Measurements from ENCODE around the gene LMO7. TPM values are rescaled to one million over a fixed set of nuclear protein-coding genes. Genes with fewer than 3 reads are reported as not detected.

Gene LMO7
- total and polyA plus RNA-seq, 8 donors, result 17.1 to 214 (median 72.4) TPM

DNA sequence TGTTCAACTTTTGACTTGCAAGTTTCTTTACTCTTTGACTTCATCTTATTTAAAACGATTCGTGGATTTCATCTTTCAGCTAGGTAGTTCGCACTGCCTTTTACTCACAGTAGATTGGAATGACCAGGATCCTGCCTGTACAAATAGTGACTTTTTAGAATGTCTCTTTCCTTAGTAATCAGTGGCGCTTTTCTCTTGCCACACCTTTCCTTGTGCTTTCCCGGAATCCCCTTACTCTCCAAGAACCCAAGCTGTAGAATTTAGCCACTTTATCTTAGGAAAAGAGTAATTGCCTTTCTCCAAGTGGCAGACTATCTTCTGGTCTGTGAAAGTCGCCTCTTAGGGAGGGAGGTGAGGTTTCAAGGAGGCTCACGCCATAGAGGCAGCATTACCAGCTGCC is 123.4 kb downstream of the LMO7 start:
- H3K4me3 ChIP-seq, result no peak overlapping the region
- no peaks in the 10 kb centered on the region for H3K36me3 ChIP-seq
- peak overlapping the region; percentile 70 to 92 (median 82) for H3K27ac ChIP-seq
- peaks cover 0 to 32% (median 13%) of the 10 kb centered on the region in 4 donors for H3K4me1 ChIP-seq
- no peak for TF ChIP-seq POLR2AphosphoS5 (IDR thresholded peaks at IDR 0.05)
- TF ChIP-seq, protein P1, sequence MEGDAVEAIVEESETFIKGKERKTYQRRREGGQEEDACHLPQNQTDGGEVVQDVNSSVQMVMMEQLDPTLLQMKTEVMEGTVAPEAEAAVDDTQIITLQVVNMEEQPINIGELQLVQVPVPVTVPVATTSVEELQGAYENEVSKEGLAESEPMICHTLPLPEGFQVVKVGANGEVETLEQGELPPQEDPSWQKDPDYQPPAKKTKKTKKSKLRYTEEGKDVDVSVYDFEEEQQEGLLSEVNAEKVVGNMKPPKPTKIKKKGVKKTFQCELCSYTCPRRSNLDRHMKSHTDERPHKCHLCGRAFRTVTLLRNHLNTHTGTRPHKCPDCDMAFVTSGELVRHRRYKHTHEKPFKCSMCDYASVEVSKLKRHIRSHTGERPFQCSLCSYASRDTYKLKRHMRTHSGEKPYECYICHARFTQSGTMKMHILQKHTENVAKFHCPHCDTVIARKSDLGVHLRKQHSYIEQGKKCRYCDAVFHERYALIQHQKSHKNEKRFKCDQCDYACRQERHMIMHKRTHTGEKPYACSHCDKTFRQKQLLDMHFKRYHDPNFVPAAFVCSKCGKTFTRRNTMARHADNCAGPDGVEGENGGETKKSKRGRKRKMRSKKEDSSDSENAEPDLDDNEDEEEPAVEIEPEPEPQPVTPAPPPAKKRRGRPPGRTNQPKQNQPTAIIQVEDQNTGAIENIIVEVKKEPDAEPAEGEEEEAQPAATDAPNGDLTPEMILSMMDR (IDR thresholded peaks at IDR 0.05), result no peak
- no peak for TF ChIP-seq EP300 (IDR thresholded peaks at IDR 0.05)
- 33 to 65% (median 51%) methylated on average over 7 of the region's 7 CpGs for WGBS, 5 donors
- intact Hi-C loops (cut with DNase I; ENCODE audit: low total_unique reads), result no loop called here
- H3K9me3 ChIP-seq, result no peaks in the 10 kb centered on the region
- H3K27me3 ChIP-seq, result no peaks in the 10 kb centered on the region
- DNase-seq, result no peak

- H3K9me3 ChIP-seq, result no peaks in the 10 kb centered on the region
- intact Hi-C loops (cut with DNase I; ENCODE audit: low total_unique reads), result no loop called here
- H3K4me3 ChIP-seq, result peak overlapping the region; percentile 24 to 45 (median 32)
- no peaks in the 10 kb centered on the region for H3K27me3 ChIP-seq
- WGBS, 5 donors, result 15 to 24% (median 17%) methylated on average over 9 of the region's 9 CpGs
- peaks cover 0 to 40% (median 15%) of the 10 kb centered on the region in 4 donors for H3K4me1 ChIP-seq
- peak in 2 of 3 donors; percentile 96 for TF ChIP-seq POLR2AphosphoS5 (IDR thresholded peaks at IDR 0.05)
- peak in 1 of 4 donors; percentile 66 for TF ChIP-seq POLR2A (IDR thresholded peaks at IDR 0.05)
- TF ChIP-seq, protein P1 (IDR thresholded peaks at IDR 0.05), result peak in 4 of 7 experiments; percentile 14 to 41 (median 19)
- TF ChIP-seq EP300 (IDR thresholded peaks at IDR 0.05), result no peak
- H3K36me3 ChIP-seq, result no peaks in the 10 kb centered on the region
- H3K27ac ChIP-seq, result peak overlapping the region; percentile 70 to 88 (median 82)
- DNase-seq, result peak; percentile 85 to 94
These were observed 124.2 kb downstream of the LMO7 start for GRCh38 chr13:75760131-75761021.

DNA sequence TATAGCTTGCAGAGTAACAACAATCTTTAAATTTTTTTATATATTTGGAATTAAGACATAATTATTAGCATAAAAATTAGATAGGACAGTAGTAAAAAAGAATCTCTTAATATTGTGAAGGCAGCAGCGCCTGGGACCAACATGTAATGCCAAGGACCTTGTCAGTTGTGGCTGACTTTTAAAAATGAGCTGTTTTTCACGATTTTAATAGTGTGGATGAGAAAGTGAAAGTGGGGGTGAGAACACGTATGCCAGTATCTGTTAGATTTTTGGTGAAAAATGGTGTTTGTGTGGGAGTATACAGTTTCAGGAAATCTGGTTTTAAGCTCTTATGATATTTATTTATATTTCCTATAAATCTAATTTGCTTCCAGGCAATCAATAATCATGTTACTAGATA is 125.2 kb downstream of the LMO7 start:
- no peaks in the 10 kb centered on the region for H3K9me3 ChIP-seq
- intact Hi-C loops (cut with DNase I; ENCODE audit: low total_unique reads), result no loop called here
- peak in 1 of 2 donors; percentile 41 for DNase-seq
- H3K4me1 ChIP-seq, result peaks cover 0 to 45% (median 18%) of the 10 kb centered on the region in 4 donors
- no peaks in the 10 kb centered on the region for H3K36me3 ChIP-seq
- WGBS, 5 donors, result 11 to 16% (median 14%) methylated on average over 3 of the region's 3 CpGs
- H3K4me3 ChIP-seq, result peak overlapping the region; percentile 24 to 45 (median 32)
- no peaks in the 10 kb centered on the region for H3K27me3 ChIP-seq
- TF ChIP-seq, protein P1 (IDR thresholded peaks at IDR 0.05), result no peak
- TF ChIP-seq POLR2A (IDR thresholded peaks at IDR 0.05), result no peak
- no peak for TF ChIP-seq POLR2AphosphoS5 (IDR thresholded peaks at IDR 0.05)
- TF ChIP-seq EP300 (IDR thresholded peaks at IDR 0.05), result no peak
- peak overlapping the region; percentile 28 to 88 (median 78) for H3K27ac ChIP-seq

DNA sequence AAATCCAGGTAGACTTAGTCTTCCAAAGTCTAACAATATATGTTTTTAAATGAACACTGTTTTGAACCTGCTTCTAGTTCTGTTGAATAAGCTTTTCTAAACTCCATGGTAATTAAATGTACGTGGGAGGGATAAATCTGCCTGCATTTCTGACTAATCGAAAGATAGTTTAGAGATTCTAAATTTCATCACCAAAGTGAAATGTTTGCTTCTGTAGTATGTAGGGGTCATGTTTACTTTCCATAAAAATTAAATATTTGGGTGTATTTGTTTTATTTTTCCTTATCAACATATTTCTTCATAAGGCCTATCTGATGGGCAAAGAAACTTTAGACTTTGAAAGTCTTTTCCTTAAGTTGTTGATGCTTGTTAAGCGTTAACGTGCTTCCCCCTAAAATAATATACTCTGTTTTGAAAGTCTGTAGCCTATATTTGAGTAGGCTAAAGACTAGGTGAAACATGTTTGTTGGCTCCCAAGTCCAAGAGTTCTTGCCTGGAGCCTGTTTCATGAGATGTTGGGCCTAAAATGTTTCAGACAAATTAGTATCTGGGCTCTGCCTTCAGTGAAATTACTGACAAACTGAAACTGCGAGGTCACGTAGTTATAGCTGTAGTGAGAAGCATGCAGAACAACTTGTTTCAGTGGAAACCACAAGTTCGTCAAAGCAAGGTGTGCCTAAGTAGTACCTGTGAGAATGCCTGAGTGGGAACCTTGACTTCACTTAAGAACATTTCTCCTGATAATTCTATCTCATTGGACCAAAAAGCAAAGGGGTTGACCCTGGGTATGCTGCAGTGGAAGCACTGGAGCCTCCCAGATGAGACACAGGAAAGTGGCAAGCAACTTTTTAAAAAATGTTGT is 126.2 kb downstream of the LMO7 start:
- TF ChIP-seq, protein P1 (IDR thresholded peaks at IDR 0.05), result no peak
- peak in 1 of 4 donors; percentile 36 for TF ChIP-seq POLR2A (IDR thresholded peaks at IDR 0.05)
- TF ChIP-seq POLR2AphosphoS5 (IDR thresholded peaks at IDR 0.05), result peak in 2 of 3 donors; percentile 75 to 79
- intact Hi-C loops (cut with DNase I; ENCODE audit: low total_unique reads), result no loop called here
- Histone ChIP-seq H3K4me1 (peaks cover 0 to 53% (median 20%) of the 10 kb centered on the region in 4 donors), H3K36me3 (no peaks in the 10 kb centered on the region), H3K4me3 (peak overlapping the region; percentile 24 to 45 (median 32)), H3K9me3 (no peaks in the 10 kb centered on the region), H3K27ac (peak overlapping the region; percentile 66 to 88 (median 78)), H3K27me3 (no peaks in the 10 kb centered on the region)
- DNase-seq, result peak; percentile 26 to 83
- 12 to 37% (median 21%) methylated on average over 7 of the region's 7 CpGs for WGBS, 5 donors

Measured in stomach (tissue), 9 donors.